Measurements from ENCODE around the gene RNLS.

Gene RNLS

DNA sequence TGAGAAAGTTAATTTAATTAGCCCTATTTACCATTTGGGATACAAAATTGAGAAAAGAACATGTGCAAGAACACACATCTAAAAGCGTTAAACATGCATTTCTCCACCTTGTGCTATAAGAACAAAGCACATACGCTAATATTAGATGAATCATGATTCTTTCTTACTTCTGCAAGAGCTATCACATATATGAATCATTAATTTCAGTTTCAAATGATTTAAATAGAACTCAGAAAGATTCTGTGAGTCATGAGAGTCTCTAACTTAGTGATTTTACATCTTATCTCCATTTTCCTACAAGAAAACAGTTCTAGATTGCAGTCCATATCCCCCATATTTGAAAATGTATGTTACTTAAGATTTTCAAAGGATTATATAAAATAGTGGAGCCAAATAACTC, 173.9 kb downstream of the RNLS start:
- ChIA-PET POLR2A (ENCODE audit: low non-redundant PET) (no interaction called here), CTCF (interaction anchor here (0.6 kb wide), 1 partner anchor 20 kb away, joined by 3 read pairs; no protein-coding TSS in a partner anchor)
- TF ChIP-seq CTCF (conservative IDR thresholded peaks at IDR 0.05; ENCODE audit: low read depth): no peak
- peak; percentile 24 for DNase-seq (ENCODE audit: low spot score)
- no peak overlapping the region for H3K27ac ChIP-seq

DNA sequence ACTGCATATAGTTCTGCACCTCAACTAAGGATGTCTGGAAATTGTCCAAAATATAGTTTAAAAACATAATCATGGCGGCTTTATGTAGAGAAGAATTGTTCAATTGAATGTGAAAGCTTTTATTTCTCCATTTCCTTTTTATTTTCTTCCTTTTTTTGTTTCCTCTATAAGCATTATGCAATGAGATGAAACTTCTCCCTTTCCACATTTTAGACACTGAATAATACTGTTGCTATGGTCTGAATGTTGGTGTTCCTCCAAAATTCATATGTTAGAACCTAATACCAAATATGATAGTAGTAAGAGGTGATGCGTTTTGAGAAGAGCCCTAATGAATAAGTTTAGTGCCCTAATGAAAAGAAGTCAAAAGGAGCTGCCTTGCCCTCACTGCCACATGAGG, 175.0 kb downstream of the RNLS start:
- H3K27ac ChIP-seq: no peak overlapping the region
- no peak for TF ChIP-seq CTCF (conservative IDR thresholded peaks at IDR 0.05; ENCODE audit: low read depth)
- no peak for DNase-seq (ENCODE audit: low spot score)
- CTCF ChIA-PET: interaction anchor here (0.6 kb wide), 1 partner anchor 545 kb away, joined by 3 read pairs; the partner anchor contains the start of genes KLLN and PTEN
- POLR2A ChIA-PET (ENCODE audit: low non-redundant PET): no interaction called here

- ChIA-PET POLR2A (ENCODE audit: low non-redundant PET) (no interaction called here), CTCF (no interaction called here)
- no peak overlapping the region for H3K27ac ChIP-seq
- no peak for TF ChIP-seq CTCF (conservative IDR thresholded peaks at IDR 0.05; ENCODE audit: low read depth)
- no peak for DNase-seq (ENCODE audit: low spot score)
These were observed 179.0 kb downstream of the RNLS start for GRCh38 chr10:88404133-88404532.

DNA sequence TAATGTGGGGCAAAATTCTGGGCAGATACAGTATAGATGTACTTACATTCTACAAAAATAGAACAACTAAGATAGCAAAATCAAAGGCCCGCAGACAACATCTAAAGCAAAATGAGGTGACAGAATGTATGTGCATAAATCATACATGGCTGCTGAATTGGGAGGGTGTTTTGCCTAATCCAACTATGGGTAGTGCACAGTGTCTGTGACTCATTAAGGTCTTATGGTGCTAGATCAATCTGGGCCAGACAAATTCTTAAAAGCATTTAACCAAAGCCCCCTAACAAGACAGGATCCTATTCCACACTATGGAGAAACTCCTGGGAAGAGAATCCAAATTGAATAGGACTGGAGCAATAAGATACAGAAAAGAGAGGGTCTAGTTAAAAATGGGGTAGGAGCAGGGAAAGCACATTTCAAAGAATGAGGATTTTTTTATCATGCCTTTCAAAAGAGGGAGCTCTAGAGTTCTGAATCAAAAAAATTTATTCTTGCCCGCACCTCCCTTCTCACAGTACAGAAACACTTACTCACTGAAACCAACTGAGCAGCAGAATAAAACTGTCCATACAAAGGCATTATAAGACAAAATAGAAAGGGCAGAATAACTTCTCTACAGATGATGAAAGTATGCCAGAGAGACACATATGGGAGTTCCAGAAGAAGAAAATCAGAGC, 181.3 kb downstream of the RNLS start:
- H3K27ac ChIP-seq: no peak overlapping the region
- peak; percentile 23 for TF ChIP-seq CTCF (conservative IDR thresholded peaks at IDR 0.05; ENCODE audit: low read depth)
- POLR2A ChIA-PET (ENCODE audit: low non-redundant PET): no interaction called here
- DNase-seq (ENCODE audit: low spot score): peak; percentile 26
- CTCF ChIA-PET: interaction anchor here (0.6 to 0.9 kb wide), 2 partner anchors 333 to 541 kb away, joined by 3 to 4 read pairs; no protein-coding TSS in a partner anchor

DNA sequence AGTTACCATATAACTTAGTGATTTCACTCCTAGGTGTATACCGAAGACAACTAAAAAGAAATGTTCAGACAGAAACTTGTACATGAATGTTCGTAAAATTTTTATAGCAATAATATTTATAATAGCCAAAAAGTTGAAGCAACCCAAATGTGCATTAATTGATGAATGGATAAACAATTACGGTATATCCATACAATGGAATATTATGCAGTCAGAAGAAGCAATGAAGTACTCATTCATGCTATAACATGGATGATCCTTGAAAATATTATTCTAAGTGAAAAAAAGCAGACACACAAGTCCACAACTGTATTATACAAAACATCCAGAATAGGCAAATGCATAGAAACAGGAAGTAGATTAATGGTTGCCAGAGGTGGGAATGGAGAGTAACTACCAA, 183.9 kb downstream of the RNLS start:
- H3K27ac ChIP-seq: no peak overlapping the region
- no peak for TF ChIP-seq CTCF (conservative IDR thresholded peaks at IDR 0.05; ENCODE audit: low read depth)
- POLR2A ChIA-PET (ENCODE audit: low non-redundant PET): no interaction called here
- CTCF ChIA-PET: interaction anchor here (1.2 kb wide), 1 partner anchor 10 kb away, joined by 5 read pairs; no protein-coding TSS in a partner anchor
- DNase-seq (ENCODE audit: low spot score): no peak

- CTCF ChIA-PET: no interaction called here
- POLR2A ChIA-PET (ENCODE audit: low non-redundant PET): no interaction called here
- TF ChIP-seq CTCF (conservative IDR thresholded peaks at IDR 0.05; ENCODE audit: low read depth): no peak
- DNase-seq (ENCODE audit: low spot score): no peak
- H3K27ac ChIP-seq: no peak overlapping the region
These were observed 187.4 kb downstream of the RNLS start for GRCh38 chr10:88395677-88396076.
